LNCaP clone FGC (cell line): ENCODE data around the gene ITPR1.

Experiments
- DNase-seq: peaks from one replicate; pipeline ENCODE4 v3.0.0-alpha.2; 2011; ENCODE audit warnings: low read depth
- H3K4me3 ChIP-seq: 2 replicates; pipeline ENCODE4 v1.5.1; 2011; ENCODE audit warnings: mild to moderate bottlenecking, low read depth, low read length, control low read depth
- TF ChIP-seq, protein P1 (sequence below): IDR thresholded peaks from 2 replicates; pipeline ENCODE4 v1.5.1; 2012; ENCODE audit warnings: mild to moderate bottlenecking; ENCODE audit not compliant: control insufficient read depth, insufficient read depth; ENCODE audit errors: extremely low read depth

Gene ITPR1

GRCh38 chr3:4756057-4756775, 263.1 kb downstream of the ITPR1 start:
- TF ChIP-seq, protein P1, sequence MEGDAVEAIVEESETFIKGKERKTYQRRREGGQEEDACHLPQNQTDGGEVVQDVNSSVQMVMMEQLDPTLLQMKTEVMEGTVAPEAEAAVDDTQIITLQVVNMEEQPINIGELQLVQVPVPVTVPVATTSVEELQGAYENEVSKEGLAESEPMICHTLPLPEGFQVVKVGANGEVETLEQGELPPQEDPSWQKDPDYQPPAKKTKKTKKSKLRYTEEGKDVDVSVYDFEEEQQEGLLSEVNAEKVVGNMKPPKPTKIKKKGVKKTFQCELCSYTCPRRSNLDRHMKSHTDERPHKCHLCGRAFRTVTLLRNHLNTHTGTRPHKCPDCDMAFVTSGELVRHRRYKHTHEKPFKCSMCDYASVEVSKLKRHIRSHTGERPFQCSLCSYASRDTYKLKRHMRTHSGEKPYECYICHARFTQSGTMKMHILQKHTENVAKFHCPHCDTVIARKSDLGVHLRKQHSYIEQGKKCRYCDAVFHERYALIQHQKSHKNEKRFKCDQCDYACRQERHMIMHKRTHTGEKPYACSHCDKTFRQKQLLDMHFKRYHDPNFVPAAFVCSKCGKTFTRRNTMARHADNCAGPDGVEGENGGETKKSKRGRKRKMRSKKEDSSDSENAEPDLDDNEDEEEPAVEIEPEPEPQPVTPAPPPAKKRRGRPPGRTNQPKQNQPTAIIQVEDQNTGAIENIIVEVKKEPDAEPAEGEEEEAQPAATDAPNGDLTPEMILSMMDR: no peak

GRCh38 chr3:4756855-4757574, 263.9 kb downstream of the ITPR1 start:
- DNase-seq: no peak
- no peak overlapping the region for H3K4me3 ChIP-seq
- TF ChIP-seq, protein P1: no peak

More at GRCh38 chr3:4756057-4756775, 263.1 kb downstream of the ITPR1 start:
- no peak overlapping the region for H3K4me3 ChIP-seq
- no peak for DNase-seq

- DNase-seq: no peak
- no peak overlapping the region for H3K4me3 ChIP-seq
- TF ChIP-seq, protein P1: no peak
Observed at GRCh38 chr3:4757575-4758248, 264.6 kb downstream of the ITPR1 start.

- TF ChIP-seq, protein P1: no peak
- H3K4me3 ChIP-seq: no peak overlapping the region
- DNase-seq: no peak
Observed at GRCh38 chr3:4758249-4758860, 265.2 kb downstream of the ITPR1 start.

DNA sequence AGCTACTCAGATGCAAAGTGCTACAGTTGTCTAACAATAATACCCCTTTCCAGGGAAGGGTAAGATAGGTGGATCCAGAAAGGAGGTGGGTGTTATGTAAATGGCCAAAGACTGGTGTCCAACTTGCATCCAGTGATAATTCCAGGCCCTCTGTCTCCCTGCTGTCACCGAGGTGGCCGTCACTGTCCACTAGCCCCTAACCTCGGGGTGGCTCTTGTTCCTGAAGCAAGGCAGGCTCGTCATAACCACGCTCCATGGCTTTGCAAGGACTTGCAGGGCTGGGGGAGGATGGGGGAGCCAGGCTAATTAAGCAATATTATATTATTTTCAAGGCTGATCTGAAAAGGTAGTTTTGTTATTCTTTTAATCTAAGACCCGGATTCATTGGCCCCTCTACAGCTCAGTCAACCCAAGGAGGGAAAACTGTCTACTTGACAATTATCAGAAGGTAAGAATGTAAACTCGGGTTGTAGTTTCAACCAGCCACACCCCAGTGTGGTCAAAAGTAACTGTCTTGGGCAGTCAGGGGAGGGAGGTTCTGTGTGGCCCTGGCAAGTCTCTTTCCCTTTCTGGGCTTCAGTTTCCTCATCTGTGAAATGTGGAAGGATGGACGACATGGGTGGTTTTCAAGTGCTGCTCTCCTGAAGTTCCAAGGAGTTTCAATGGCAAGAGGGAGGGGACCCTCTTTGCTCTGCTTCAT, 266.0 kb downstream of the ITPR1 start:
- no peak overlapping the region for H3K4me3 ChIP-seq
- TF ChIP-seq, protein P1: no peak
- DNase-seq: no peak

DNA sequence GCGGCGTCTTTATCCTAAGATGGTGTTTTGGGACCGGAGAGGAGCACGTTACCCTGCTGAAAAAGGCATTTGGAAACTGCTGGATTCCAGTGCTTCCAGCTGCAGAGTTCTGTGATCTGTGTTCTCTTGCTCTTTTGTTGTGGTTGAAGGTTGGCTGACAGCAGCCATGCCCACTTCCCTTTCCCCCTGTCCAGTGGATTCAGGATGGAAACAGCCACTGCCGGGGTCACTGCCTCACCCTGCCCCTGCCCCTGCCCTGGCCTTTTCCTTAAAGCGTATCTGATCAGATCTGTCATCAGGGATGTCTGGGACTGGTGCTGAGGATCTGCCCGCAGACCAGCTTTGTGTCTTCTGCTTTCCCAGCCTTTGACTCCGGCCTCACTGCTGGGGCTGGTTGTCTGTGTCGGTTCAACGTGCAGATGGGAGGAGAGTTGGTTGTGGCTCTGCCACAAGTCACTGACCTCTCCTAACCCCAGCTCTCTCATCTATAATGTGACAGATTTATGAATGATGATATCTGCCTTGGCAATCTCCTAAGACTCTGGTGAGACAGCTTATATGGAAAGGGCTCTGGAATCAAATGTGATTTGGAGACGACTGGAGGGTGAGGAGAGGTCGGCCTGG, 266.7 kb downstream of the ITPR1 start:
- H3K4me3 ChIP-seq: no peak overlapping the region
- TF ChIP-seq, protein P1: no peak
- DNase-seq: peak; percentile 69
